Loucy (cell line): ENCODE data around the gene ASPRV1.
A peak's percentile ranks its signal among the peaks of the same experiment; 100 is the strongest.

ENCODE experiments used
- H2AFZ ChIP-seq: fragments of 200-600 bp; sonication (generic); 2 replicates; pipeline ENCODE4 v1.6.0; 2016; ENCODE audit warnings: antibody characterized with exemption, mild to moderate bottlenecking, low read length, moderate library complexity
- H3F3A ChIP-seq: fragments of 200-600 bp; 2 replicates; pipeline ENCODE4 v1.6.0; 2016; ENCODE audit warnings: antibody characterized with exemption, low read depth, mild to moderate bottlenecking
- H3K27me3 ChIP-seq: fragments of 200-600 bp; sonication (generic); 2 replicates; pipeline ENCODE4 v1.6.1; 2014; ENCODE audit warnings: low read length, mild to moderate bottlenecking; ENCODE audit not compliant: insufficient read depth, poor library complexity, severe bottlenecking
- H3K36me3 ChIP-seq: fragments of 200-600 bp; sonication (generic); 2 replicates; pipeline ENCODE4 v1.6.1; 2016; ENCODE audit warnings: low read length; ENCODE audit not compliant: insufficient read depth
- H3K4me1 ChIP-seq: fragments of 200-600 bp; sonication (generic); 2 replicates; pipeline ENCODE4 v1.5.1; 2014; ENCODE audit warnings: low read length, mild to moderate bottlenecking; ENCODE audit not compliant: insufficient read depth, poor library complexity, severe bottlenecking
- H3K4me2 ChIP-seq: fragments of 200-600 bp; sonication (generic); 2 replicates; pipeline ENCODE4 v1.6.0; 2014; ENCODE audit warnings: antibody characterized with exemption, low read length, low read depth, mild to moderate bottlenecking; ENCODE audit not compliant: poor library complexity, severe bottlenecking
- H3K4me3 ChIP-seq: fragments of 200-600 bp; sonication (generic); 2 replicates; pipeline ENCODE4 v1.5.1; 2014; ENCODE audit warnings: low read length, mild to moderate bottlenecking, mixed read lengths; ENCODE audit not compliant: poor library complexity, severe bottlenecking
- H3K79me2 ChIP-seq: fragments of 200-600 bp; sonication (generic); 2 replicates; pipeline ENCODE4 v1.6.1; 2014; ENCODE audit warnings: low read length; ENCODE audit not compliant: insufficient read depth
- H3K9ac ChIP-seq: fragments of 200-600 bp; sonication (generic); 2 replicates; pipeline ENCODE4 v1.6.0; 2014; ENCODE audit warnings: mild to moderate bottlenecking, low read depth, low read length, moderate library complexity; ENCODE audit not compliant: poor library complexity, severe bottlenecking
- H3K9me2 ChIP-seq: fragments of 200-600 bp; sonication (generic); replicated peaks from 2 replicates; pipeline ENCODE4 v1.6.1; 2016; ENCODE audit warnings: low read depth, low read length, mixed read lengths
- H3K9me3 ChIP-seq: fragments of 200-600 bp; sonication (generic); 2 replicates; pipeline ENCODE4 v1.6.1; 2014; ENCODE audit warnings: mild to moderate bottlenecking, antibody characterized with exemption, low read length, low read depth; ENCODE audit not compliant: insufficient read depth
- H4K20me1 ChIP-seq: fragments of 200-600 bp; sonication (generic); 2 replicates; pipeline ENCODE4 v1.6.0; 2014; ENCODE audit warnings: antibody characterized with exemption, low read length, mild to moderate bottlenecking; ENCODE audit not compliant: insufficient read depth, poor library complexity, severe bottlenecking
- CTCF ChIP-seq: fragments of 200-600 bp; sonication (generic); conservative IDR thresholded peaks from 2 replicates; pipeline ENCODE4 v1.5.1; 2014; ENCODE audit warnings: mild to moderate bottlenecking, antibody characterized with exemption, low read length
- EZH2phosphoT487 ChIP-seq: fragments of 200-600 bp; IDR thresholded peaks from 2 replicates; pipeline ENCODE4 v1.6.1; 2018; ENCODE audit warnings: antibody characterized with exemption, mild to moderate bottlenecking, moderate library complexity, borderline replicate concordance

ASPRV1 gene

GRCh38 chr2:70005752-70006446 lies 44.5 kb upstream of the ASPRV1 start:
- Histone ChIP-seq H3K9me3 (no peaks in the 10 kb centered on the region), H4K20me1 (no peaks in the 10 kb centered on the region), H3K4me2 (no peak overlapping the region), H3F3A (no peaks in the 10 kb centered on the region; the same call in 1 of the 2 replicates), H3K27me3 (no peaks in the 10 kb centered on the region), H3K79me2 (no peaks in the 10 kb centered on the region; the same call in 1 of the 2 replicates), H2AFZ (no peak overlapping the region), H3K9me2 (no peaks in the 10 kb centered on the region), H3K4me3 (no peak overlapping the region), H3K9ac (no peak overlapping the region), H3K4me1 (peaks cover 14% of the 10 kb centered on the region), H3K36me3 (peaks cover 31% of the 10 kb centered on the region; the same call in 1 of the 2 replicates)
- TF ChIP-seq CTCF = peak; percentile 48; the same call in 1 of the 2 replicates
- TF ChIP-seq EZH2phosphoT487 = no peak

GRCh38 chr2:70005216-70005615 lies 43.8 kb upstream of the ASPRV1 start:
- no peaks in the 10 kb centered on the region for H3K27me3 ChIP-seq

GRCh38 chr2:70003093-70003830 lies 41.8 kb upstream of the ASPRV1 start:
- no peaks in the 10 kb centered on the region for H3K9me2 ChIP-seq
- H3K9ac ChIP-seq = no peak overlapping the region

More at GRCh38 chr2:70005216-70005615, 43.8 kb upstream of the ASPRV1 start:
- Histone ChIP-seq H3F3A (no peaks in the 10 kb centered on the region; the same call in 1 of the 2 replicates), H3K9ac (no peak overlapping the region), H3K9me3 (no peaks in the 10 kb centered on the region), H3K9me2 (no peaks in the 10 kb centered on the region), H4K20me1 (no peaks in the 10 kb centered on the region), H3K4me3 (no peak overlapping the region), H2AFZ (no peak overlapping the region), H3K79me2 (no peaks in the 10 kb centered on the region), H3K4me2 (no peak overlapping the region), H3K36me3 (peaks cover 24% of the 10 kb centered on the region; the same call in 1 of the 2 replicates), H3K4me1 (peaks cover 14% of the 10 kb centered on the region)
- no peak for TF ChIP-seq EZH2phosphoT487
- TF ChIP-seq CTCF = no peak

More at GRCh38 chr2:70003093-70003830, 41.8 kb upstream of the ASPRV1 start:
- H3K36me3 ChIP-seq = peaks cover 14% of the 10 kb centered on the region; the same call in 1 of the 2 replicates
- TF ChIP-seq CTCF = no peak
- TF ChIP-seq EZH2phosphoT487 = no peak
- no peaks in the 10 kb centered on the region for H3K27me3 ChIP-seq
- H3F3A ChIP-seq = no peaks in the 10 kb centered on the region; the same call in 1 of the 2 replicates
- H2AFZ ChIP-seq = no peak overlapping the region
- H3K9me3 ChIP-seq = no peaks in the 10 kb centered on the region
- no peak overlapping the region for H3K4me3 ChIP-seq
- no peaks in the 10 kb centered on the region for H4K20me1 ChIP-seq
- peak overlapping the region; percentile 36 for H3K4me2 ChIP-seq
- no peaks in the 10 kb centered on the region; the same call in 1 of the 2 replicates for H3K79me2 ChIP-seq
- peaks cover 18% of the 10 kb centered on the region for H3K4me1 ChIP-seq
